DND-41 (cell line): ENCODE measurements around the gene LYVE1.
A peak's percentile ranks its signal among the peaks of the same experiment; 100 is the strongest.

Experiments used
- ATAC-seq: fragments of 200-7000 bp; cut with Tn5 transposase; 3 replicates; pipeline ENCODE4 v1.9.1; 2021; ENCODE audit warnings: low read depth; ENCODE audit not compliant: insufficient read depth
- DNase-seq: peaks from one replicate; pipeline ENCODE4 v3.0.0-alpha.2; 2020
- H2AFZ ChIP-seq: 2 replicates; pipeline ENCODE4 v1.6.0; 2012; ENCODE audit warnings: low read depth, low read length
- H3K27ac ChIP-seq: 2 replicates; pipeline ENCODE4 v1.5.1; 2012; ENCODE audit warnings: low read length, inconsistent platforms
- H3K27me3 ChIP-seq: fragments of 200-600 bp; sonication (generic); 2 replicates; pipeline ENCODE4 v1.6.0; 2012; ENCODE audit warnings: low read length, mild to moderate bottlenecking, inconsistent platforms; ENCODE audit not compliant: insufficient read depth, poor library complexity
- H3K36me3 ChIP-seq: 2 replicates; pipeline ENCODE4 v1.5.1; 2012; ENCODE audit warnings: low read length, inconsistent platforms; ENCODE audit not compliant: insufficient read depth
- H3K4me1 ChIP-seq: 2 replicates; pipeline ENCODE4 v1.5.1; 2012; ENCODE audit warnings: mild to moderate bottlenecking, low read length; ENCODE audit not compliant: insufficient read depth
- H3K4me2 ChIP-seq: 2 replicates; pipeline ENCODE4 v1.6.0; 2012; ENCODE audit warnings: mild to moderate bottlenecking, moderate library complexity, low read length, inconsistent platforms; ENCODE audit not compliant: insufficient read depth
- H3K4me3 ChIP-seq, 2 experiments: fragments of 200-600 bp in 1 of 2; shearing (Covaris generic) in 1 of 2; 2 replicates each; pipeline ENCODE4 v1.5.1; 2012 to 2016; ENCODE audit warnings: inconsistent platforms in 2 of 2, low read length in 2 of 2, mild to moderate bottlenecking in 2 of 2, low read depth in 1 of 2, moderate library complexity in 1 of 2
- H3K79me2 ChIP-seq: 2 replicates; pipeline ENCODE4 v1.6.0; 2012; ENCODE audit warnings: low read length, inconsistent platforms; ENCODE audit not compliant: insufficient read depth
- H3K9ac ChIP-seq: 2 replicates; pipeline ENCODE4 v1.6.0; 2012; ENCODE audit warnings: low read depth, mild to moderate bottlenecking, inconsistent platforms, low read length, moderate library complexity
- H3K9me3 ChIP-seq: 2 replicates; pipeline ENCODE4 v1.5.1; 2012; ENCODE audit warnings: low read length, moderate library complexity, mild to moderate bottlenecking, inconsistent platforms; ENCODE audit not compliant: insufficient read depth, severe bottlenecking
- H4K20me1 ChIP-seq: 2 replicates; pipeline ENCODE4 v1.6.0; 2012; ENCODE audit warnings: low read length; ENCODE audit not compliant: insufficient read depth
- EZH2 ChIP-seq: IDR thresholded peaks from 3 replicates; pipeline ENCODE4 v1.6.1; 2012; ENCODE audit warnings: borderline replicate concordance, low read depth, mild to moderate bottlenecking, moderate library complexity, low read length, inconsistent platforms; ENCODE audit not compliant: severe bottlenecking
- TF ChIP-seq, protein P1 (sequence below): IDR thresholded peaks from 2 replicates; pipeline ENCODE4 v1.5.1; 2012; ENCODE audit warnings: borderline replicate concordance, low read length, moderate library complexity, mild to moderate bottlenecking; ENCODE audit not compliant: poor library complexity, severe bottlenecking; ENCODE audit errors: extremely low read depth

Gene LYVE1

DNA sequence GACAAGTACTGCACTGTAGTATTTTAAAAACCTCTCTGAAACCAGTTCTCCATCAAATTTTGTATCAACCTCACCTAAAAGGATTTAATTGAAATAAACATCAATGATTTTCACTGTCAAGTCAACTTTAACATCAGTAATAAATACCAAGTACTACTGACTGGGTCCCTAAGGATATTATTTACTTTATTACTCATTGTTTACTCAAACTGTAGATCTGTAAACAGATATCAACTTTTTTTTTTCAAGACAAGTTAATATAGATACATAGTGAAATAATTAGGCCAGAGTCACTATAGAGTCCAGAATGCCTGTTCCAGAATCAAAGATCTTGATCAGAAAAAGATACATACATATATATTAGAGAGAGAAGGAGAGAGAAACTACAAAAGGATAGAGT lies 29.1 kb downstream of the LYVE1 start:
- H3K4me3 ChIP-seq: no peak overlapping the region
- no peaks in the 10 kb centered on the region for H3K36me3 ChIP-seq
- H3K4me2 ChIP-seq: peak overlapping the region; percentile 97
- DNase-seq (no peak), ATAC-seq (no peak)
- peaks cover 4% of the 10 kb centered on the region for H3K9me3 ChIP-seq
- H3K27ac ChIP-seq: no peak overlapping the region
- peaks cover 21% of the 10 kb centered on the region for H3K4me1 ChIP-seq
- peaks cover 15% of the 10 kb centered on the region for H3K79me2 ChIP-seq
- H3K9ac ChIP-seq: no peak overlapping the region
- no peaks in the 10 kb centered on the region for H4K20me1 ChIP-seq
- no peak overlapping the region for H2AFZ ChIP-seq
- H3K27me3 ChIP-seq: no peaks in the 10 kb centered on the region
- TF ChIP-seq, protein P1, sequence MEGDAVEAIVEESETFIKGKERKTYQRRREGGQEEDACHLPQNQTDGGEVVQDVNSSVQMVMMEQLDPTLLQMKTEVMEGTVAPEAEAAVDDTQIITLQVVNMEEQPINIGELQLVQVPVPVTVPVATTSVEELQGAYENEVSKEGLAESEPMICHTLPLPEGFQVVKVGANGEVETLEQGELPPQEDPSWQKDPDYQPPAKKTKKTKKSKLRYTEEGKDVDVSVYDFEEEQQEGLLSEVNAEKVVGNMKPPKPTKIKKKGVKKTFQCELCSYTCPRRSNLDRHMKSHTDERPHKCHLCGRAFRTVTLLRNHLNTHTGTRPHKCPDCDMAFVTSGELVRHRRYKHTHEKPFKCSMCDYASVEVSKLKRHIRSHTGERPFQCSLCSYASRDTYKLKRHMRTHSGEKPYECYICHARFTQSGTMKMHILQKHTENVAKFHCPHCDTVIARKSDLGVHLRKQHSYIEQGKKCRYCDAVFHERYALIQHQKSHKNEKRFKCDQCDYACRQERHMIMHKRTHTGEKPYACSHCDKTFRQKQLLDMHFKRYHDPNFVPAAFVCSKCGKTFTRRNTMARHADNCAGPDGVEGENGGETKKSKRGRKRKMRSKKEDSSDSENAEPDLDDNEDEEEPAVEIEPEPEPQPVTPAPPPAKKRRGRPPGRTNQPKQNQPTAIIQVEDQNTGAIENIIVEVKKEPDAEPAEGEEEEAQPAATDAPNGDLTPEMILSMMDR: no peak
- no peak for TF ChIP-seq EZH2

DNA sequence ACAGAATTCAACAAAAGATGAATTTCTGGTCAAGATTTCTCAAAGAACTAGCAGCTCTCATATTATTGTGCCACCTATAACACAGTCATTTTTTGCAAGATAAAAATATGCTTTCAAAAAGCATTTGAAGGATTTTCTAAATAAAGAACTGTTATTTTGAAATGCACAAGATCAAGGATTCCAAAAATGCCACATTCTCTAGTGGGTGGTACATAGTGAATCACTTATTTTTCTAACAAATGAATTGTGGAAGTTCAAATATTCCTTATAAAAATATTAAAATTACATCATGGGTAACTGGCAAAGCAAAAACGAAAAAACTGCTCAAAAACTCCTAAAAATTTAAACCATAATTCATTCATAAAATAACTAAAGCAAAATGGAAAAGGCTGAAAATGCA lies 29.5 kb downstream of the LYVE1 start:
- TF ChIP-seq EZH2: no peak
- TF ChIP-seq, protein P1: no peak
- Histone ChIP-seq H3K36me3 (peaks cover 1% of the 10 kb centered on the region; the same call in 1 of the 2 replicates), H4K20me1 (no peaks in the 10 kb centered on the region), H3K4me1 (peaks cover 21% of the 10 kb centered on the region), H3K4me3 (no peak overlapping the region), H3K4me2 (no peak overlapping the region), H3K27me3 (no peaks in the 10 kb centered on the region), H2AFZ (no peak overlapping the region), H3K27ac (no peak overlapping the region), H3K9ac (no peak overlapping the region), H3K9me3 (peaks cover under 1% of the 10 kb centered on the region), H3K79me2 (peaks cover 15% of the 10 kb centered on the region)
- DNase-seq: no peak
- ATAC-seq: no peak

DNA sequence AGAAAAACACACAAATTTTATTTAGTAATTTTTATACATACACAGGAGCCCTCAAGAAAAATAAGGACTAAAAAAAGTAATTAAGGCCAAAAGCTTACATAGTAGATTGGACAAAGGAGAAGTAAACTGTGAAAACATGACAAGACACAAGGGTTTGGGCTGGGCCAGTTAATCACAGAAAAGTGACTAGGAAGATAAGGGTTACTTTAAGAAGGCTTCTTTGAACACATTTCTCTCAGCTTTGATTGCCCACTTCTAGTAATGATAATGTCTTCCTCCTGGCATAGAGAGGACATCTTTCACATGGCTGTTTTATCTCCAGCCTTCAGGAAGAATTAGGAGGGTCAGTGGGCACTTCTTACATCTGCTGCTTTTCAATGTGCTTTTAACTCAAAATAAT lies 30.9 kb downstream of the LYVE1 start:
- Histone ChIP-seq H3K79me2 (peaks cover 15% of the 10 kb centered on the region), H2AFZ (no peak overlapping the region), H3K4me2 (no peak overlapping the region), H3K36me3 (peaks cover 10% of the 10 kb centered on the region; the same call in 1 of the 2 replicates), H3K9me3 (no peaks in the 10 kb centered on the region), H3K9ac (no peak overlapping the region), H3K4me1 (peaks cover 21% of the 10 kb centered on the region), H3K27me3 (no peaks in the 10 kb centered on the region), H3K27ac (no peak overlapping the region), H3K4me3 (no peak overlapping the region), H4K20me1 (no peaks in the 10 kb centered on the region)
- no peak for DNase-seq
- no peak for ATAC-seq
- no peak for TF ChIP-seq EZH2
- TF ChIP-seq, protein P1: no peak

DNA sequence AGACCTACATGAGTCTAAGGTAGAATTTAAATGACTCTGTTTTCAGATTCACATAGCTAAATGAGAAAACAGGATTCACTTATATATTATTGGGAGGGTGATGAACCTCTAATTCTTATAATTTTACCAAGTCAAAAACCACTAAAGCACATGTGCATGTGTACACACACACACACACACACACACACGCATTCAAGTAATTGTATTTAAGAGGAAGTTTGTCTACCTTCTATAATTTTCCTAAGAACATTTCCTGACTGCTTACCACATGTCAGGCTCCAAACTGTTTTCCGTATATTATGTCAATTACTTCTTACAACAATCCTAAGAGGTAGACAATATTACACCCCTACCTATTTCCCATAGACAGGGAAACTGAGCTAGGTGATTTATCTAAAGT lies 34.1 kb downstream of the LYVE1 start:
- no peaks in the 10 kb centered on the region for H4K20me1 ChIP-seq
- no peaks in the 10 kb centered on the region for H3K9me3 ChIP-seq
- H3K9ac ChIP-seq: no peak overlapping the region
- no peak overlapping the region for H2AFZ ChIP-seq
- no peaks in the 10 kb centered on the region for H3K27me3 ChIP-seq
- H3K27ac ChIP-seq: no peak overlapping the region
- ATAC-seq (no peak), DNase-seq (no peak)
- TF ChIP-seq, protein P1: no peak
- TF ChIP-seq EZH2: no peak
- H3K4me3 ChIP-seq: no peak overlapping the region
- no peak overlapping the region for H3K4me2 ChIP-seq
- H3K79me2 ChIP-seq: peaks cover 2% of the 10 kb centered on the region; the same call in 1 of the 2 replicates
- peaks cover 3% of the 10 kb centered on the region; the same call in 1 of the 2 replicates for H3K4me1 ChIP-seq
- H3K36me3 ChIP-seq: peaks cover 27% of the 10 kb centered on the region; the same call in 1 of the 2 replicates
